T-cell (primary cell): ENCODE measurements around the gene ABTB2. TPM values are rescaled to one million over a fixed set of nuclear protein-coding genes. Genes with fewer than 3 reads are reported as not detected.

Experiments
- ATAC-seq, 4 experiments: fragments of 200-7000 bp in 3 of 4; fragments of 150-1000 bp in 1 of 4; cut with Tn5 transposase; replicated peaks in 1 of 4; 1 replicate in 3 of 4; 2 replicates in 1 of 4; pipeline ENCODE4 v1.10.0; 2021; ENCODE audit warnings: moderate library complexity in 3 of 4, mild to moderate bottlenecking in 2 of 4, moderate number of reproducible peaks in 1 of 4
- CTCF ChIA-PET, 2 donors: fragments of 300-600 bp; sonication (Branson Sonifier 250); formaldehyde crosslinking; loops; one replicate each; lab custom pipeline; 2022; ENCODE audit warnings: antibody characterized with exemption in 2 of 2; lab: Charles Lee
- POLR2A ChIA-PET, 2 donors: fragments of 300-600 bp; sonication (Branson Sonifier 250); formaldehyde crosslinking; loops; one replicate each; lab custom pipeline; 2022; ENCODE audit warnings: antibody characterized with exemption in 2 of 2; lab: Charles Lee
- DNase-seq, 35 experiments: peaks; one replicate each; pipeline versions ENCODE4 v3.0.0 to v3.0.0-alpha.2; 2013 to 2023
- H3K27ac ChIP-seq: one replicate; pipeline ENCODE4 v1.5.1; 2013; ENCODE audit warnings: low read length
- H3K27me3 ChIP-seq, 2 experiments: replicated peaks in 1 of 2; 1 replicate in 1 of 2; 2 replicates in 1 of 2; pipeline versions ENCODE4 v1.6.1 to v1.7.0; 2013; ENCODE audit warnings: low read length in 1 of 2, mixed read lengths in 1 of 2; ENCODE audit not compliant: control insufficient read depth in 2 of 2, insufficient read depth in 2 of 2; ENCODE audit errors: extremely low read depth in 1 of 2
- H3K36me3 ChIP-seq, 2 donors: 1 replicate in 1 of 2; 2 replicates in 1 of 2; pipeline versions ENCODE4 v1.6.1 to v1.7.0; 2013; ENCODE audit warnings: low read length in 1 of 2; ENCODE audit not compliant: control insufficient read depth in 2 of 2, insufficient read depth in 1 of 2; ENCODE audit errors: extremely low read depth in 1 of 2
- H3K4me1 ChIP-seq, 2 experiments: 1 replicate in 1 of 2; 2 replicates in 1 of 2; pipeline versions ENCODE4 v1.6.1 to v1.7.0; 2013; ENCODE audit warnings: low read length in 2 of 2, mixed read lengths in 1 of 2; ENCODE audit not compliant: insufficient read depth in 2 of 2, control insufficient read depth in 1 of 2; ENCODE audit errors: extremely low read depth in 1 of 2
- H3K4me3 ChIP-seq, 2 donors: 1 replicate in 1 of 2; 2 replicates in 1 of 2; pipeline versions ENCODE4 v1.5.1 to v1.7.0; 2013; ENCODE audit warnings: mild to moderate bottlenecking in 2 of 2, low read length in 1 of 2, moderate library complexity in 1 of 2; ENCODE audit not compliant: control insufficient read depth in 1 of 2; ENCODE audit errors: extremely low read depth in 1 of 2
- H3K9me3 ChIP-seq: 2 replicates; pipeline ENCODE4 v1.7.0; 2013
- H3K27ac Mint-ChIP-seq, 2 donors: one replicate each; pipeline ENCODE4 v1.8.0; 2020 to 2021; ENCODE audit warnings: mild to moderate bottlenecking in 2 of 2, mixed read lengths in 2 of 2
- H3K27me3 Mint-ChIP-seq, 2 donors: one replicate each; pipeline ENCODE4 v1.8.0; 2021 to 2022; ENCODE audit warnings: mixed read lengths in 2 of 2
- H3K36me3 Mint-ChIP-seq: one replicate; pipeline ENCODE4 v1.8.0; 2021; ENCODE audit warnings: mixed read lengths
- H3K4me1 Mint-ChIP-seq, 3 donors: one replicate each; pipeline ENCODE4 v1.8.0; 2020 to 2022; ENCODE audit warnings: mixed read lengths in 3 of 3, mild to moderate bottlenecking in 1 of 3
- H3K4me3 Mint-ChIP-seq, 3 donors: one replicate each; pipeline ENCODE4 v1.8.0; 2020 to 2022; ENCODE audit warnings: mild to moderate bottlenecking in 3 of 3, mixed read lengths in 3 of 3, moderate library complexity in 3 of 3
- H3K9me3 Mint-ChIP-seq, 3 donors: one replicate each; pipeline ENCODE4 v1.8.0; 2020 to 2022; ENCODE audit warnings: mixed read lengths in 3 of 3
- WGBS: methylation state at CpG from one replicate; pipeline ENCODE4 v1.1.5; 2013; ENCODE audit warnings: missing lambda C conversion rate; ENCODE audit not compliant: insufficient coverage; 5-methylcytosine and 5-hydroxymethylcytosine counted together
- total RNA-seq, 35 experiments: library from RNA in 6 of 35; stranded (reverse) in 6 of 35; fragments of 120-200 nt in 1 of 35; gene quantifications; one replicate each; pipeline versions ENCODE4 v1.2.1 to v1.2.4 and lab custom pipeline; 2013 to 2026

Gene ABTB2
- total RNA-seq, 5 donors from 2014 or later (not counting 1 experiment from before 2014, with no cell fraction given), result 0.50 to 0.93 (median 0.82) TPM

GRCh38 chr11:34353881-34354280 is 3.9 kb downstream of the ABTB2 start:
- Histone ChIP-seq H3K27me3 (peaks cover 5 to 34% of the 10 kb centered on the region in 2 experiments), H3K27ac (no peak overlapping the region), H3K36me3 (no peaks in the 10 kb centered on the region), H3K4me3 (no peak overlapping the region), H3K4me1 (peaks cover 0 to 26% of the 10 kb centered on the region in 2 experiments), H3K9me3 (no peaks in the 10 kb centered on the region)
- Mint-ChIP-seq H3K27me3 (peaks cover 38 to 47% of the 10 kb centered on the region in 2 donors), H3K4me3 (no peak overlapping the region), H3K36me3 (peaks cover 5% of the 10 kb centered on the region), H3K4me1 (peaks cover 17 to 22% (median 22%) of the 10 kb centered on the region in 3 donors), H3K27ac (no peak overlapping the region), H3K9me3 (no peaks in the 10 kb centered on the region)
- ChIA-PET CTCF (interaction anchor here (1.0 to 1.1 kb wide), 2 partner anchors 88 to 180 kb away, joined by 3 to 6 read pairs; no protein-coding TSS in a partner anchor), POLR2A (interaction anchor here in 1 of 2 donors (0.6 kb wide), 1 partner anchor 111 kb away, joined by 7 read pairs; no protein-coding TSS in a partner anchor)
- WGBS, result 87% methylated on average over 2 of the region's 4 CpGs
- DNase-seq (no peak), ATAC-seq (no peak)

DNA sequence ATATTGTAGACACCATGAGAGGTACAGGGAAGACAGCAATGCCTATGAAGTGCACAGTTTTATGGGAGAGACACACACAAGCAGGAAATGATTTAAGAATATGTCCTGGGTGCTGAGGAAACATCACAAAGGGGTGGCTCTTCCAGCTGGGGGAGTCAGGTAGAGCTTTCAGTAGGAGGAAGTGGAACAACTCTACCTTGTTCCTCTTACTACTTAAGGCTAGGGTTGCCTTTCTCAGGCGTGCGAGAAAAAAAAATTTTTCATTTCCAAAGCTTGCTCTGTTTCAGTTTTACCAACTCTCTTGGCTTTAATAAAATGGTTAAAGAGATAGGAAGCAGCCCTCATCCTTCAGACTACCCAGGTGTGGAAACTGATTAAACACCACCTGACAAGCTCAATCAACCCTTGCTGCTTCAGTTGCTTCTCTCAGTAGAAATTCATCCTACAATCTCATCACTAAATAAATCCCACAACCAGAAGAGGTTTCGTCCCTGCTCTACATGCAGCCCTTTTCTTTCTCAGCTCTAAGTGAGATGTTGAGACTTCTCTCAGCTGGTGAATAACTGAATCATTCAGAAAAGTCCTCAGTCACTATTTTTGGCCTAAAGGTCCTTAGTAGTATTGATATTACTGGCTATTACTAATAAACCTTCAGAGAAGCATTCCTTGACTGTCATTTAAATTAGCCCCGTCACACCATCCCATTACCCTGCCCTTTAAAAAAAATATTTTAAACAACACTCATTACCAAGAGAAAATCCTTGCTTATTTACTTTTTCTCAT is 5.9 kb downstream of the ABTB2 start:
- Histone ChIP-seq H3K4me1 (peaks cover 0 to 10% of the 10 kb centered on the region in 2 experiments), H3K4me3 (no peak overlapping the region), H3K27me3 (peaks cover 5 to 29% of the 10 kb centered on the region in 2 experiments), H3K36me3 (no peaks in the 10 kb centered on the region), H3K9me3 (no peaks in the 10 kb centered on the region), H3K27ac (no peak overlapping the region)
- ChIA-PET CTCF (interaction anchor here in 1 of 2 donors (0.6 to 1.0 kb wide), 2 partner anchors 14 to 178 kb away, joined by 3 read pairs; no protein-coding TSS in a partner anchor), POLR2A (no interaction called here)
- DNase-seq, result no peak
- Mint-ChIP-seq H3K4me1 (peaks cover 15 to 19% (median 17%) of the 10 kb centered on the region in 3 donors), H3K9me3 (no peaks in the 10 kb centered on the region), H3K4me3 (no peak overlapping the region), H3K36me3 (peaks cover 5% of the 10 kb centered on the region), H3K27me3 (peaks cover 38 to 49% of the 10 kb centered on the region in 2 donors), H3K27ac (no peak overlapping the region)
- WGBS, result no CpG with 5 or more reads among the region's 4 CpGs
- ATAC-seq, result no peak

GRCh38 chr11:34351051-34351450 is 6.8 kb downstream of the ABTB2 start:
- no peak overlapping the region for H3K4me3 ChIP-seq
- no peak overlapping the region for H3K27ac Mint-ChIP-seq
- H3K4me3 Mint-ChIP-seq, result no peak overlapping the region
- ChIA-PET CTCF (interaction anchor here (0.6 to 1.5 kb wide), 4 partner anchors 68 to 354 kb away, joined by 3 to 4 read pairs (median 3); no protein-coding TSS in a partner anchor), POLR2A (no interaction called here)
- H3K9me3 Mint-ChIP-seq, result no peaks in the 10 kb centered on the region
- H3K36me3 Mint-ChIP-seq, result peaks cover 5% of the 10 kb centered on the region
- WGBS, result 93% methylated on average over 2 of the region's 3 CpGs
- H3K27me3 ChIP-seq, result peaks cover 5 to 21% of the 10 kb centered on the region in 2 experiments
- H3K4me1 ChIP-seq, result peaks cover 0 to 2% of the 10 kb centered on the region in 2 experiments
- DNase-seq (no peak), ATAC-seq (no peak)
- no peak overlapping the region for H3K27ac ChIP-seq
- H3K4me1 Mint-ChIP-seq, result peaks cover 6 to 11% (median 10%) of the 10 kb centered on the region in 3 donors
- peaks cover 33 to 41% of the 10 kb centered on the region in 2 donors for H3K27me3 Mint-ChIP-seq
- H3K36me3 ChIP-seq, result no peaks in the 10 kb centered on the region
- no peaks in the 10 kb centered on the region for H3K9me3 ChIP-seq

DNA sequence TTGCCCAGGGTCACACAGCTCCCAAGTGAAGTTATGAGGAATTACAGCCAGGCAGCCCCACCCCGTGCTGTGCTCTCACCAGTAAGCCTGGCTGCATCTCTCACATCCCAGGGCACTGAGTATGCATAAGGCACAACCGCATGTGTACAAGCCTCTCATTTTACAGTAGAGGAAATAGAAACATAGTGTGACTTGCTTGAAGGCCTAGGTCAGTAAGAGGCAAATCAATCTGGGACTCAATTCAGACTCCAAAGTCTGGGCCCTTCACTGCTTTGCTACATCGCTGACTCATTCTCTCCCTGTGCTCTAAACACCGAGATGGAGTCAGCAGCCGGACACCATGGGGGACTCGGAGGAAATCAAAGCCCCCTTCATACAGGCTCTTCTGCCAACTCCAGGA is 7.9 kb downstream of the ABTB2 start:
- no peaks in the 10 kb centered on the region for H3K36me3 ChIP-seq
- Mint-ChIP-seq H3K4me1 (peaks cover 0 to 3% (median 3%) of the 10 kb centered on the region in 3 donors), H3K27ac (no peak overlapping the region), H3K4me3 (no peak overlapping the region), H3K9me3 (no peaks in the 10 kb centered on the region), H3K27me3 (peaks cover 23 to 33% of the 10 kb centered on the region in 2 donors), H3K36me3 (peaks cover under 1% of the 10 kb centered on the region)
- ATAC-seq (no peak), DNase-seq (no peak)
- no peaks in the 10 kb centered on the region for H3K9me3 ChIP-seq
- H3K27me3 ChIP-seq, result peaks cover 0 to 14% of the 10 kb centered on the region in 2 experiments
- ChIA-PET CTCF (interaction anchor here in 1 of 2 donors (1.2 to 1.5 kb wide), 2 partner anchors 176 to 353 kb away, joined by 3 to 4 read pairs; no protein-coding TSS in a partner anchor), POLR2A (interaction anchor here in 1 of 2 donors (0.6 kb wide), 1 partner anchor 83 kb away, joined by 3 read pairs; no protein-coding TSS in a partner anchor)
- no peak overlapping the region for H3K4me3 ChIP-seq
- H3K4me1 ChIP-seq, result no peaks in the 10 kb centered on the region
- no peak overlapping the region for H3K27ac ChIP-seq
- 92% methylated on average over 5 of the region's 6 CpGs for WGBS

- no peak overlapping the region for H3K27ac Mint-ChIP-seq
- H3K4me1 Mint-ChIP-seq, result no peaks in the 10 kb centered on the region
- no peaks in the 10 kb centered on the region for H3K36me3 Mint-ChIP-seq
- H3K9me3 ChIP-seq, result no peaks in the 10 kb centered on the region
- no peak overlapping the region for H3K4me3 Mint-ChIP-seq
- H3K4me3 ChIP-seq, result no peak overlapping the region
- H3K27me3 ChIP-seq, result peaks cover 0 to 5% of the 10 kb centered on the region in 2 experiments
- 100% methylated on average over 1 of the region's 2 CpGs for WGBS
- no peaks in the 10 kb centered on the region for H3K4me1 ChIP-seq
- no peak for DNase-seq
- H3K27me3 Mint-ChIP-seq, result peaks cover 15 to 26% of the 10 kb centered on the region in 2 donors
- H3K27ac ChIP-seq, result no peak overlapping the region
- ATAC-seq, result no peak
- ChIA-PET POLR2A (no interaction called here), CTCF (interaction anchor here (0.5 to 0.6 kb wide), 3 partner anchors 170 to 373 kb away, joined by 3 to 10 read pairs (median 4); no protein-coding TSS in a partner anchor)
- H3K9me3 Mint-ChIP-seq, result no peaks in the 10 kb centered on the region
- H3K36me3 ChIP-seq, result no peaks in the 10 kb centered on the region
Measured at GRCh38 chr11:34348919-34349318, 8.9 kb downstream of the ABTB2 start.

GRCh38 chr11:34348096-34348495 is 9.7 kb downstream of the ABTB2 start:
- H3K4me1 Mint-ChIP-seq, result no peaks in the 10 kb centered on the region
- ChIA-PET CTCF (interaction anchor here in 1 of 2 donors (0.6 kb wide), 2 partner anchors 10 to 1972 kb away, joined by 3 read pairs; partner anchors contain the start of gene ABTB2), POLR2A (interaction anchor here in 1 of 2 donors (0.5 kb wide), 1 partner anchor 15 kb away, joined by 3 read pairs; no protein-coding TSS in a partner anchor)
- Histone ChIP-seq H3K4me3 (no peak overlapping the region), H3K9me3 (no peaks in the 10 kb centered on the region), H3K4me1 (no peaks in the 10 kb centered on the region), H3K27me3 (peaks cover 0 to 4% of the 10 kb centered on the region in 2 experiments), H3K27ac (no peak overlapping the region), H3K36me3 (no peaks in the 10 kb centered on the region)
- peaks cover 10 to 20% of the 10 kb centered on the region in 2 donors for H3K27me3 Mint-ChIP-seq
- no peaks in the 10 kb centered on the region for H3K9me3 Mint-ChIP-seq
- no peak overlapping the region for H3K4me3 Mint-ChIP-seq
- no peak overlapping the region for H3K27ac Mint-ChIP-seq
- no peaks in the 10 kb centered on the region for H3K36me3 Mint-ChIP-seq
- DNase-seq (no peak), ATAC-seq (no peak)
- WGBS, result 100% methylated on average over 1 of the region's 2 CpGs
